ENCODE data around the gene MTERF2. TPM values are rescaled to one million over a fixed set of nuclear protein-coding genes. Genes with fewer than 3 reads are reported as not detected.

MTERF2 gene
- total RNA-seq, 2 experiments from 2014 or later: 6.1 to 7.6 TPM

DNA sequence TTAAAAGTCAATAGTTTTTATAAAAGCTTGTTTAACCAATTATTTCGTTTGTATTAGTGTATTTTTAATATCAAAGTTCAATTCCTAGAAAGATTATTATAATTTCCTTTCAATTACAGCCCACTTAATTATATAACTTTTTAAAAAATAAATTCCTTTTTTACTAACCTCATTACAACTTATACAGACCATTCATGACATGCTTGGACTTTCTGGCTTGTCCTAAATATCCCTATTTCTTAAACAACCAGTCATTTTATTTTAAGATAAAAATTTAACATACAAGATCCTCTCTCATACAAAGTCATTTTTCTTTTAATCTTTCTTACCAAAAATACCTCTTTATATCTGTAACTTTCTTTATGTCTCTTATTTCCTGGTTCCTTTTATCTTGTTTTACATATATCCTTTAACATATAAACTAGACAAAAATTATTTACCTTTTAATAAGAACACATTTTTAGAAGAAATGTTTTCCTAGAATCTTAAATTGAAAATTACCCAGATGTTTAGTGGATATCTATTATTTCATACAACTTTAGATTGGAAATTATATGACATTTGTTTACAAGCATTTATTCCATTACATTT is 41.6 kb downstream of the MTERF2 start:
- Mint-ChIP-seq H3K36me3 (ENCODE audit: low read depth) (no peaks in the 10 kb centered on the region), H3K4me1 (ENCODE audit: low read depth) (no peaks in the 10 kb centered on the region), H3K9me3 (peaks cover 4% of the 10 kb centered on the region), H3K27me3 (no peaks in the 10 kb centered on the region), H3K4me3 (no peak overlapping the region), H3K27ac (no peak overlapping the region)
- Histone ChIP-seq H3K27me3 (ENCODE audit: control insufficient read depth in 1 of 2, insufficient read depth in 2 of 2, low read length in 2 of 2) (no peaks in the 10 kb centered on the region), H3K27ac (ENCODE audit: low read depth in 1 of 2, low read length in 2 of 2) (no peak overlapping the region), H3K9me3 (ENCODE audit: control insufficient read depth in 1 of 2, insufficient read depth in 1 of 2, low read length in 2 of 2) (peaks cover 0 to 5% of the 10 kb centered on the region in 2 experiments), H3K4me1 (ENCODE audit: insufficient read depth, low read length) (no peaks in the 10 kb centered on the region), H3K36me3 (ENCODE audit: insufficient read depth, low read length) (no peaks in the 10 kb centered on the region), H3K4me3 (ENCODE audit: low read length) (no peak overlapping the region)
- TF ChIP-seq, protein P1, sequence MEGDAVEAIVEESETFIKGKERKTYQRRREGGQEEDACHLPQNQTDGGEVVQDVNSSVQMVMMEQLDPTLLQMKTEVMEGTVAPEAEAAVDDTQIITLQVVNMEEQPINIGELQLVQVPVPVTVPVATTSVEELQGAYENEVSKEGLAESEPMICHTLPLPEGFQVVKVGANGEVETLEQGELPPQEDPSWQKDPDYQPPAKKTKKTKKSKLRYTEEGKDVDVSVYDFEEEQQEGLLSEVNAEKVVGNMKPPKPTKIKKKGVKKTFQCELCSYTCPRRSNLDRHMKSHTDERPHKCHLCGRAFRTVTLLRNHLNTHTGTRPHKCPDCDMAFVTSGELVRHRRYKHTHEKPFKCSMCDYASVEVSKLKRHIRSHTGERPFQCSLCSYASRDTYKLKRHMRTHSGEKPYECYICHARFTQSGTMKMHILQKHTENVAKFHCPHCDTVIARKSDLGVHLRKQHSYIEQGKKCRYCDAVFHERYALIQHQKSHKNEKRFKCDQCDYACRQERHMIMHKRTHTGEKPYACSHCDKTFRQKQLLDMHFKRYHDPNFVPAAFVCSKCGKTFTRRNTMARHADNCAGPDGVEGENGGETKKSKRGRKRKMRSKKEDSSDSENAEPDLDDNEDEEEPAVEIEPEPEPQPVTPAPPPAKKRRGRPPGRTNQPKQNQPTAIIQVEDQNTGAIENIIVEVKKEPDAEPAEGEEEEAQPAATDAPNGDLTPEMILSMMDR (IDR thresholded peaks at IDR 0.05): no peak
- CTCF ChIA-PET: no interaction called here
- DNase-seq (no peak), ATAC-seq (ENCODE audit: poor library complexity) (no peak)
- POLR2A ChIA-PET: interaction anchor here (0.9 kb wide), 1 partner anchor 10 kb away, joined by 5 read pairs; the partner anchor contains the start of gene TMEM263
- intact Hi-C loops (cut with DNase I, micrococcal nuclease): no loop called here

DNA sequence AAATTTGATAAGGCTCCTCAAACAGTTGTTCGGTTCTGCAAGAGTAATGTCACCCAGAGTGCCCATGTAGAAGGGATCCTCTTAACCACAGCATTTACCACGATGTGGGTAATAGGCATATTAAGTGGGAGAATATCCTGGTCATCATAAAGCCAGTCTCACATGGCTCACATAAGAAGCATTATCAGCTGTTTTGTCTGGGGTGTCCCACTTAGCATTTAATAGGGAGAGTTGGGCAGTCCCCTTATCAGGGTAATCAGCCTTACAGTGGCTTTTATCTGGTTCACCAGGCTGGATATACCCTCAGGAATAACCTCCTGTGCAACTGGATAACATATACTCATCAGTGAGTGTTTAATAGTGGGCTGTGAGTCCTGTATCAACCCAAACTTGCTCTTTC is 44.2 kb downstream of the MTERF2 start:
- no peak overlapping the region for H3K27ac ChIP-seq (ENCODE audit: low read depth in 1 of 2, low read length in 2 of 2)
- TF ChIP-seq, protein P1 (IDR thresholded peaks at IDR 0.05): no peak
- ATAC-seq (ENCODE audit: poor library complexity) (no peak), DNase-seq (no peak)
- no peaks in the 10 kb centered on the region for H3K9me3 ChIP-seq (ENCODE audit: control insufficient read depth in 1 of 2, insufficient read depth in 1 of 2, low read length in 2 of 2)
- no peak overlapping the region for H3K27ac Mint-ChIP-seq
- no peaks in the 10 kb centered on the region for H3K36me3 ChIP-seq (ENCODE audit: insufficient read depth, low read length)
- H3K27me3 Mint-ChIP-seq: no peaks in the 10 kb centered on the region
- H3K4me3 ChIP-seq (ENCODE audit: low read length): no peak overlapping the region
- H3K36me3 Mint-ChIP-seq (ENCODE audit: low read depth): no peaks in the 10 kb centered on the region
- H3K4me1 Mint-ChIP-seq (ENCODE audit: low read depth): no peaks in the 10 kb centered on the region
- ChIA-PET CTCF (no interaction called here), POLR2A (no interaction called here)
- H3K4me1 ChIP-seq (ENCODE audit: insufficient read depth, low read length): no peaks in the 10 kb centered on the region
- no peaks in the 10 kb centered on the region for H3K9me3 Mint-ChIP-seq
- intact Hi-C loops (cut with DNase I, micrococcal nuclease): no loop called here
- no peaks in the 10 kb centered on the region for H3K27me3 ChIP-seq (ENCODE audit: control insufficient read depth in 1 of 2, insufficient read depth in 2 of 2, low read length in 2 of 2)
- no peak overlapping the region for H3K4me3 Mint-ChIP-seq

DNA sequence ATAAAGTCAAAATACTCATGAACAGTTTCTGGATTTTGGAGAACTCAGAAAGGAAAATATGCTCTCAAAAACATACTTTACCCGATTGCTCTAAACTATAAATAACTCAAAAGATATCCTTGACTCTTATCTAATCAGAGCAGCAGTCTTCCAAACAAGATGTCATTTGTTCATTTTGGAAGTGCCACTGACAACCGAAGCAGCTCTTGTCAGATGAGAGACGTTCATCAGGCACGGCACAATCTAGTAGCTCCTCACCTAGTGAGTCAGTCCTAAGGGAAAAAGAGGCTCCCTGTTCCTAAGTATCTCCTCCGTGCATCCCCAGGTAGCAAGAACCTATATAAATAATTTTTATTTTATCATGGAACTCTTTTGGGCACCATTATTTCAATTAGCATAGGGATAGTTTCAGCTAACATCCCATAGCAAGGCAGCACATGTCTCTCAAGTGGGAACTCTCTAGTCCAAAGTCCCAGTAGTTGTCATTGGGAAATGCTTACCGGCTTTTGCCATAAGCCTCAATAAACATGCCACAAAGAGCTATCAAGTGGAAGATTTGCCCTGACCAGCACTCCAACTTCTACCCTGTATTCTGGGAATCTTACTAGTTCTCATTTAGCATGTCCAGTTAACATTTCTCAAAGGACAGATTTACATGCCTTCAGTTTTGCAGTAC is 45.3 kb downstream of the MTERF2 start:
- H3K4me1 Mint-ChIP-seq (ENCODE audit: low read depth): no peaks in the 10 kb centered on the region
- Histone ChIP-seq H3K27me3 (ENCODE audit: control insufficient read depth in 1 of 2, insufficient read depth in 2 of 2, low read length in 2 of 2) (no peaks in the 10 kb centered on the region), H3K27ac (ENCODE audit: low read depth in 1 of 2, low read length in 2 of 2) (no peak overlapping the region), H3K4me1 (ENCODE audit: insufficient read depth, low read length) (no peaks in the 10 kb centered on the region), H3K36me3 (ENCODE audit: insufficient read depth, low read length) (no peaks in the 10 kb centered on the region), H3K4me3 (ENCODE audit: low read length) (no peak overlapping the region), H3K9me3 (ENCODE audit: control insufficient read depth in 1 of 2, insufficient read depth in 1 of 2, low read length in 2 of 2) (no peaks in the 10 kb centered on the region)
- CTCF ChIA-PET: no interaction called here
- no peak overlapping the region for H3K4me3 Mint-ChIP-seq
- H3K9me3 Mint-ChIP-seq: no peaks in the 10 kb centered on the region
- H3K27ac Mint-ChIP-seq: no peak overlapping the region
- intact Hi-C loops (cut with DNase I, micrococcal nuclease): no loop called here
- no peaks in the 10 kb centered on the region for H3K36me3 Mint-ChIP-seq (ENCODE audit: low read depth)
- H3K27me3 Mint-ChIP-seq: no peaks in the 10 kb centered on the region
- DNase-seq (no peak), ATAC-seq (ENCODE audit: poor library complexity) (no peak)
- TF ChIP-seq, protein P1 (IDR thresholded peaks at IDR 0.05): no peak
- POLR2A ChIA-PET: interaction anchor here (1.3 kb wide), 1 partner anchor 14 kb away, joined by 5 read pairs; the partner anchor contains the start of gene TMEM263

Measured in CD4-positive, alpha-beta T cell (primary cell).